Vagina (tissue), 2 donors: ENCODE measurements around the gene SCN8A. TPM values are rescaled to one million over a fixed set of nuclear protein-coding genes. Genes with fewer than 3 reads are reported as not detected.
A peak's percentile ranks its signal among the peaks of the same experiment; 100 is the strongest.

Source experiments
- DNase-seq, 2 donors: peaks; one replicate each; pipeline ENCODE4 v3.0.0-alpha.2; 2017; ENCODE audit errors: extremely low spot score in 2 of 2
- H3K27ac ChIP-seq: fragments of 200-600 bp; sonication (generic); one replicate; pipeline ENCODE4 v1.5.1; 2019
- H3K27me3 ChIP-seq: fragments of 200-600 bp; sonication (generic); one replicate; pipeline ENCODE4 v1.5.1; 2019
- H3K36me3 ChIP-seq, 2 donors: fragments of 200-600 bp; sonication (generic); one replicate each; pipeline ENCODE4 v1.5.1; 2017 to 2019
- H3K4me1 ChIP-seq: fragments of 200-600 bp; sonication (generic); one replicate; pipeline ENCODE4 v1.5.1; 2019
- H3K4me3 ChIP-seq, 2 donors: fragments of 200-600 bp; sonication (generic); 1 replicate in 1 of 2; 2 replicates in 1 of 2; pipeline ENCODE4 v1.5.1; 2016 to 2019
- H3K9me3 ChIP-seq: fragments of 200-600 bp; sonication (generic); one replicate; pipeline ENCODE4 v1.5.1; 2019
- POLR2A ChIP-seq, 2 donors: fragments of 450-650 bp; IDR thresholded peaks; one replicate each; pipeline ENCODE4 v1.6.1; 2017; ENCODE audit warnings: antibody characterized with exemption in 2 of 2, mild to moderate bottlenecking in 2 of 2, moderate library complexity in 2 of 2
- POLR2AphosphoS5 ChIP-seq, 2 donors: sonication (generic); formaldehyde crosslinking; IDR thresholded peaks; one replicate each; pipeline ENCODE4 v1.9.0; 2017; ENCODE audit warnings: antibody characterized with exemption in 2 of 2, mild to moderate bottlenecking in 2 of 2, low read depth in 1 of 2; ENCODE audit not compliant: insufficient read depth in 1 of 2
- intact Hi-C: fragments of 100-400 bp; cut with DNase I; formaldehyde crosslinking; loops from one replicate; pipeline ENCODE4 v1.15.1; 2023
- total RNA-seq: library from RNA; depleted of rRNA; stranded (reverse); fragments of >200 nt; gene quantifications from one replicate; pipeline ENCODE4 v1.2.3, GENCODE V29; 2016
- TF ChIP-seq, protein P1 (sequence below), 3 experiments: fragments of 450-650 bp in 2 of 3; fragments of 200-600 bp in 1 of 3; sonication (generic) in 1 of 3; IDR thresholded peaks; one replicate each; pipeline ENCODE4 v1.5.1; 2017 to 2019; ENCODE audit warnings: antibody characterized with exemption in 3 of 3, mild to moderate bottlenecking in 2 of 3, moderate library complexity in 2 of 3

Gene SCN8A
- total RNA-seq, 1 donor from 2014 or later, result 3.7 TPM

DNA sequence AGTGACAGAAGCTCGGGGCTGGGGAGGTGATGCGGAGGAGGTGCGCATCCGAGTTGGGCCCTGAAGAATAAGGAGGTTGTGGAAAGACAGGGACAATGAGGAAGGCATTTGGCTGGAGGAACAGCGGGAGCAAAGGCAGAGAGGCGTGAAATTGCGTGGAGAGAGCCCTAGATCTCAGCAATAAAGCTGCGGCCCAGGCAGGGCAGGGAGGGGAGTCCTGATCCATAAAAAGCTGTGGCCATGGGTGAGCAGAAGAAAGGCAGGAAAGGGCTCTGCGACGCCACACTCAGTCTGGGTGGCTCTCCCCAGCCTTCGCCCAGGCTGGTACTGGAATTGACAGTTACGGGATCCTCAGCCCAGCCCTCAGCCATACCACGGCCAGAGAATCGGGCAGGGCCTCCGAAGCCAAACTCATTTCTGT lies 255.2 kb downstream of the SCN8A start:
- H3K9me3 ChIP-seq, result no peaks in the 10 kb centered on the region
- TF ChIP-seq, protein P1, sequence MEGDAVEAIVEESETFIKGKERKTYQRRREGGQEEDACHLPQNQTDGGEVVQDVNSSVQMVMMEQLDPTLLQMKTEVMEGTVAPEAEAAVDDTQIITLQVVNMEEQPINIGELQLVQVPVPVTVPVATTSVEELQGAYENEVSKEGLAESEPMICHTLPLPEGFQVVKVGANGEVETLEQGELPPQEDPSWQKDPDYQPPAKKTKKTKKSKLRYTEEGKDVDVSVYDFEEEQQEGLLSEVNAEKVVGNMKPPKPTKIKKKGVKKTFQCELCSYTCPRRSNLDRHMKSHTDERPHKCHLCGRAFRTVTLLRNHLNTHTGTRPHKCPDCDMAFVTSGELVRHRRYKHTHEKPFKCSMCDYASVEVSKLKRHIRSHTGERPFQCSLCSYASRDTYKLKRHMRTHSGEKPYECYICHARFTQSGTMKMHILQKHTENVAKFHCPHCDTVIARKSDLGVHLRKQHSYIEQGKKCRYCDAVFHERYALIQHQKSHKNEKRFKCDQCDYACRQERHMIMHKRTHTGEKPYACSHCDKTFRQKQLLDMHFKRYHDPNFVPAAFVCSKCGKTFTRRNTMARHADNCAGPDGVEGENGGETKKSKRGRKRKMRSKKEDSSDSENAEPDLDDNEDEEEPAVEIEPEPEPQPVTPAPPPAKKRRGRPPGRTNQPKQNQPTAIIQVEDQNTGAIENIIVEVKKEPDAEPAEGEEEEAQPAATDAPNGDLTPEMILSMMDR (IDR thresholded peaks at IDR 0.05), result no peak
- TF ChIP-seq POLR2AphosphoS5 (IDR thresholded peaks at IDR 0.05; ENCODE audit: insufficient read depth in 1 of 2, low read depth in 1 of 2) (no peak), POLR2A (IDR thresholded peaks at IDR 0.05) (no peak)
- H3K27ac ChIP-seq, result peak overlapping the region; percentile 33
- H3K4me1 ChIP-seq, result peaks cover 34% of the 10 kb centered on the region
- no peak for DNase-seq
- H3K27me3 ChIP-seq, result no peaks in the 10 kb centered on the region
- no peaks in the 10 kb centered on the region for H3K36me3 ChIP-seq
- intact Hi-C loops, result no loop called here
- peak overlapping the region; percentile 57 to 80 for H3K4me3 ChIP-seq

DNA sequence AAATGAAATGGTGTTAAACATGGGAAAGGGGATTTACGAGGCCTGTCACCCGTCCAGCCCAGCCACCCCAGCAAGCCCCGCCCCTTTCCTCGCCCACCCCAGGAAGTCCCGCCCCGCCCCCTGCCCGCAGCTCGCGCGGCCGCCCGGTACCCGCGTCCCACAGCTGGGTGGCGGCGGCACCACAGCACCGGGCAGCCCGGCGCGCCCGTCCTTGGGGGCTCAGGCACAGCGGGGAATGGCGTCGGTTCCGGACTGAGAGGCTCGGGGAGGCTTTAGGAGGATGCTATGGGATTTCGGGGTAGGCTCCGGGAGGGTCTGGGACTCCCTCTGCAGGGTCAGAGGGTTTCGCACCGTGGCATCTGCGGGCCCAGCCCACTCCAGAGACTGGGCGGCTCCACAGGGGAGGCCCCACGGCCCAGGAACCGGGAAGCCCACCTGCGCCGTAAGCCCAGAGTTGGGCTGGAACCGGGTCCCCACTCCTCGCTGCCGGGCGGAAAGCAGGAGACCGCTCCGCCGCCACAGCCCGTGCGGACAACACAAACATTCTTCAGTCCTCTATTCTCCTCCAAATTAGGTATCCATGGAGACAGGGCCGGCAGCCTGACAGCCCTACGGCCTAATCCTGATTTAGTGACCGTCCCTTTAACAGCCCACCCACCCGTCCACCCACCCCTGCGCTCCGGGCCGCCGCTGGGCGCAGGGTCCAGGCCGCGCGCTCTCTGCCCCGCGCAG lies 256.0 kb downstream of the SCN8A start:
- no peaks in the 10 kb centered on the region for H3K27me3 ChIP-seq
- intact Hi-C loops, result no loop called here
- no peak for DNase-seq
- peak overlapping the region; percentile 83 for H3K27ac ChIP-seq
- peak in 1 of 2 donors; percentile 70 for TF ChIP-seq POLR2AphosphoS5 (IDR thresholded peaks at IDR 0.05; ENCODE audit: insufficient read depth in 1 of 2, low read depth in 1 of 2)
- peak in 1 of 2 donors; percentile 41 for TF ChIP-seq POLR2A (IDR thresholded peaks at IDR 0.05)
- TF ChIP-seq, protein P1 (IDR thresholded peaks at IDR 0.05), result no peak
- peaks cover 42% of the 10 kb centered on the region for H3K4me1 ChIP-seq
- no peaks in the 10 kb centered on the region for H3K36me3 ChIP-seq
- no peaks in the 10 kb centered on the region for H3K9me3 ChIP-seq
- peak overlapping the region; percentile 57 to 80 for H3K4me3 ChIP-seq

DNA sequence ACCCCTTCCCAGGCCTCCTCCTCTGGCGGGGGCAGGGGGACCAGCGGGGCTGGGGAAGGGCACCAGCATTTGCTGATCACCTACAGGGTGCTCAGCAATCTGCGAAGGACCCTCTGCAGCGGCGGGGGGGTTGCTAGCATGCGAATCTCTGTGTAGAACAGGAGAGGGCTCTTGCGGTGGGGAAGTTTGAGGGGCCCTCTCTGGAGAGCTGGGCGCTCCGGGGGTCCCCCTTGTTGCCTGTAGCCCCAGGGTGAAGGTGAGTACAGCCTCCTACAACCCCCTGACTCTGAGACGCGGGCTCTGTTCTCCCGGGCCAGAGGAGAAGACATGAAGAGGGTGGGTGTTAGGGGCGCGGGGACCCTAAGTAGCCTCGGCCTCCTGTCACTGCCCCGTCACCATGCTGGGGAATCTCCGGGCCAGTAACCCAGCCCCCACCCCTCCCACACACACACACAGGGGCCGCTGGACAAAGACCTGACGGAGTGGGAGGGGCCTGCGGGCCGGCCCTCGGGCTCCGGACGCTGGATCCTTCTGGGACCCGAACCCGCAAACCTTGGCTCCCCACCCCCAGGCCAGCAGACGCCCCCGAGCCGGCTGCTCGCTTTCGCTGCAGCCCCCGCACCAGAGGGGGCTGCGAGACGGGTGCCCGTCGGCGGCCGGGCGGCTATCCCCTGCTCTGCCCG lies 256.8 kb downstream of the SCN8A start:
- H3K27ac ChIP-seq, result peak overlapping the region; percentile 83
- no peak for DNase-seq
- H3K27me3 ChIP-seq, result no peaks in the 10 kb centered on the region
- TF ChIP-seq POLR2AphosphoS5 (IDR thresholded peaks at IDR 0.05; ENCODE audit: insufficient read depth in 1 of 2, low read depth in 1 of 2), result no peak
- TF ChIP-seq, protein P1 (IDR thresholded peaks at IDR 0.05), result no peak
- no peak for TF ChIP-seq POLR2A (IDR thresholded peaks at IDR 0.05)
- H3K9me3 ChIP-seq, result no peaks in the 10 kb centered on the region
- peak overlapping the region; percentile 57 to 80 for H3K4me3 ChIP-seq
- H3K4me1 ChIP-seq, result peaks cover 45% of the 10 kb centered on the region
- intact Hi-C loops, result no loop called here
- no peaks in the 10 kb centered on the region for H3K36me3 ChIP-seq

DNA sequence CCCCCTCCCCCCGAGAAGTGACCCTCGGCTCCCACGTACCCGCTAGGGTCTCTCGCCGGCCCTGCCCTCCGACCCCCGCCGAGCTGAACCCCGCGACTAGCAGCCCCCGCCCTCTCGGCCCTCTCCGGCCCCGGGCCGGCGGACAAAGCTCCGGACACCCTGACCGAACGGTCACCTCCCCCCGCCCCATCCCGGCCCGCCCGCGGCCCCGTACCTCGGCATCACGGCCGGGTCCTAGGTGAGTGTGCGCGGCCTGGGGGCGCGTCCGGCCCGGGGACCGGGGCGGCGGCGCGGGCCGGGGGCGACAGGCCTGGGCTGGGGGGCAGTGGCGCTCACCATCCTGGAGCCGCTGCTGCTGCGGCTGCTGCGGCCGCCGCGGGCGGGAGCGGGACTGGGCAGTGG lies 257.3 kb downstream of the SCN8A start, which contains the start of gene FIGNL2:
Gene FIGNL2, minus strand, starts transcription at position 393 of the 402 bp plus-strand sequence. CDS start 26,305 bp downstream, outside the sequence.
- H3K4me1 ChIP-seq, result peaks cover 45% of the 10 kb centered on the region
- no peak for TF ChIP-seq POLR2AphosphoS5 (IDR thresholded peaks at IDR 0.05; ENCODE audit: insufficient read depth in 1 of 2, low read depth in 1 of 2)
- peak within 1 kb of the TSS; percentile 83 for H3K27ac ChIP-seq
- no peak for DNase-seq
- H3K36me3 ChIP-seq, result no peaks in the 10 kb centered on the region
- H3K4me3 ChIP-seq, result peak within 1 kb of the TSS; percentile 57 to 80
- H3K9me3 ChIP-seq, result no peaks in the 10 kb centered on the region
- intact Hi-C loops, result no loop called here
- H3K27me3 ChIP-seq, result no peaks in the 10 kb centered on the region

DNA sequence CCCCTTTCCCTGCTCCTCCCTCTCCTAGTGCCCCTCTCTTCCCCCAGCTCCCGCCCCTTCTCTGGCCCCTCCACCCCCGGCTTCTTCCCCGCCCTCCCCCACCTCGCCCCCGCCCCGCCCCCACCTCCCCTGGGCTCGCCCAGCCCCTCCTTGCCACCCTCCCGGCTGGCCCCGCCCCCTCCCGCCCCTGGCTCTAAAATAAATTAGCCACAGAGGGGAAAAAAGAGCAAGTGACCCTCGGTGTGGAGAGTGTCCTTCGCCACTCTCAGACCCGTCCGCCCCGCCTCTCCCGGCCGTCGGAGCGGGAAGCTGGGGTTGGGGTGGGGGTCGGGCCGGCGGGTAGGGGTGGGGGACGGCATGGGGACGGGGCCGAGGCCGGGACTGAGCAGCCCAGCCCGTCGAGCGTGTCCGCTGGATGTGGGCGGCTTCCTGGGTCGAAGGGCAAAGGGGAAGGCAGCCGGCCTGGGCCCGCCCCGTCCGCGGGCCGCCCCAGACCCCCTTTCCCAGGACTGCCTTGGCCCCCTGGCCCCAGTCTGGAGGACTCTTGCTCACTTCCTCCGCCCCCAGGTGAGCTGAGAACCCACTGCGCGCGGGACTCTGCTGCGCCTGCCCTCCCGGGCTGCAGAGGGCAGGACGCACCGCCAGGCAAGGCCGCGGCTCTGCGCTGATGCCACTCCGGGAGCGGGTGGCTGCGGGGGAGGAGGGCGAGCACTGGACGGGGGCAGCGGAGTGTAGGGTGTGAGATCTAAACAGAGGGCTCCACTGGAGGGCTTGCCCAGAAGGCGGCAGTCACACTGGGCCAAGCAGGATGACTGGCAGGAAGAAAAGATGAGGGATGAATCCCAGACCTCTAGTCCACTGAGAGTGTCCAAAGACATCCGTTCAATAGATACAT lies 258.1 kb downstream of the SCN8A start:
- Histone ChIP-seq H3K27me3 (no peaks in the 10 kb centered on the region), H3K9me3 (no peaks in the 10 kb centered on the region), H3K36me3 (no peaks in the 10 kb centered on the region), H3K4me1 (peaks cover 45% of the 10 kb centered on the region), H3K4me3 (peak overlapping the region; percentile 57 to 80), H3K27ac (peak overlapping the region; percentile 83)
- DNase-seq, result no peak
- TF ChIP-seq POLR2A (IDR thresholded peaks at IDR 0.05) (no peak), POLR2AphosphoS5 (IDR thresholded peaks at IDR 0.05; ENCODE audit: insufficient read depth in 1 of 2, low read depth in 1 of 2) (peak in 1 of 2 donors; percentile 37)
- TF ChIP-seq, protein P1 (IDR thresholded peaks at IDR 0.05), result no peak
- intact Hi-C loops, result no loop called here
